ENCODE results near the gene SUSD3.

- TF ChIP-seq, protein P1, sequence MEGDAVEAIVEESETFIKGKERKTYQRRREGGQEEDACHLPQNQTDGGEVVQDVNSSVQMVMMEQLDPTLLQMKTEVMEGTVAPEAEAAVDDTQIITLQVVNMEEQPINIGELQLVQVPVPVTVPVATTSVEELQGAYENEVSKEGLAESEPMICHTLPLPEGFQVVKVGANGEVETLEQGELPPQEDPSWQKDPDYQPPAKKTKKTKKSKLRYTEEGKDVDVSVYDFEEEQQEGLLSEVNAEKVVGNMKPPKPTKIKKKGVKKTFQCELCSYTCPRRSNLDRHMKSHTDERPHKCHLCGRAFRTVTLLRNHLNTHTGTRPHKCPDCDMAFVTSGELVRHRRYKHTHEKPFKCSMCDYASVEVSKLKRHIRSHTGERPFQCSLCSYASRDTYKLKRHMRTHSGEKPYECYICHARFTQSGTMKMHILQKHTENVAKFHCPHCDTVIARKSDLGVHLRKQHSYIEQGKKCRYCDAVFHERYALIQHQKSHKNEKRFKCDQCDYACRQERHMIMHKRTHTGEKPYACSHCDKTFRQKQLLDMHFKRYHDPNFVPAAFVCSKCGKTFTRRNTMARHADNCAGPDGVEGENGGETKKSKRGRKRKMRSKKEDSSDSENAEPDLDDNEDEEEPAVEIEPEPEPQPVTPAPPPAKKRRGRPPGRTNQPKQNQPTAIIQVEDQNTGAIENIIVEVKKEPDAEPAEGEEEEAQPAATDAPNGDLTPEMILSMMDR (IDR thresholded peaks at IDR 0.05; ENCODE audit: low read depth, low read length, poor library complexity, severe bottlenecking): no peak
- TF ChIP-seq EZH2phosphoT487 (IDR thresholded peaks at IDR 0.05; ENCODE audit: borderline replicate concordance, low read length): no peak
Observed at GRCh38 chr9:93039976-93040375, 18.5 kb upstream of the SUSD3 start.
